ENCODE data around the gene ADAP1.

DNA sequence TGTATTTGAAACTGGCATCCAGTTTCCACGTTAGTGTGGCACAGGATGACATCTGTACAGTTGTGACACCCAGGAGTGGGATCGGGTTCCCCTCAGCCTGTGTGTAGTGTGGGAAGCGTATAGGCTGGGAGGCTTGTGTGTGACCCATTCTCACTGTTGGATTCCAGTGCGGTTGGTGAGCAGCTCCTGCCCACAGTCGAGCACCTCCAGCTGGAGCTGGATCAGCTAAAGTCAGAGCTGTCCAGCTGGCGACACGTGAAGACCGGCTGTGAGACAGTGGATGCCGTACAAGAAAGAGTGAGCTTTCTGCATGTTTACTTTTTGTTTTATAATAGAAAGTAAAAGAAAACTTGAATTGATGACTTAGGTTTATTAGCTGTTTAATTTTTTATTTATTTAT is 96.8 kb downstream of the ADAP1 start:
- no peak for TF ChIP-seq CTCF (conservative IDR thresholded peaks at IDR 0.05; ENCODE audit: low read depth, low read length)
- no peak for TF ChIP-seq EZH2 (IDR thresholded peaks at IDR 0.05; ENCODE audit: low read length, unreplicated experiment)
- TF ChIP-seq EZH2phosphoT487 (IDR thresholded peaks at IDR 0.05; ENCODE audit: borderline replicate concordance, low read length), result no peak

All from PC-3 (cell line).